Stimulated activated CD4-positive, alpha-beta T cell treated with anti-CD3 and anti-CD28 coated beads, Interleukin-15, amount 100 ng/mL, for 48 hours (primary cell): ENCODE measurements around the gene SPRR5.

Experiments used
- DNase-seq, 2 donors: peaks; one replicate each; pipeline ENCODE4 v3.0.0-alpha.2; 2020; ENCODE audit warnings: low read depth in 2 of 2

Gene SPRR5

GRCh38 chr1:152946248-152946647 is 758 bp upstream of the SPRR5 start:
- no peak for DNase-seq

GRCh38 chr1:152951711-152952110 is 4.7 kb downstream of the SPRR5 start:
- DNase-seq, result no peak

GRCh38 chr1:152953761-152954160 is 6.8 kb downstream of the SPRR5 start:
- DNase-seq, result no peak

GRCh38 chr1:152954436-152954835 is 7.4 kb downstream of the SPRR5 start:
- DNase-seq, result no peak

GRCh38 chr1:152957561-152957960 is 10.6 kb downstream of the SPRR5 start:
- DNase-seq, result no peak

GRCh38 chr1:152959273-152959672 is 12.3 kb downstream of the SPRR5 start:
- no peak for DNase-seq

- DNase-seq, result no peak
Observed at GRCh38 chr1:152959801-152960451, 12.9 kb downstream of the SPRR5 start.

- DNase-seq, result no peak
Observed at GRCh38 chr1:152960452-152961044, 13.5 kb downstream of the SPRR5 start.

GRCh38 chr1:152961226-152961891 is 14.4 kb downstream of the SPRR5 start:
- DNase-seq, result no peak

- no peak for DNase-seq
Observed at GRCh38 chr1:152962876-152963415, 15.9 kb downstream of the SPRR5 start.

- DNase-seq, result no peak
Observed at GRCh38 chr1:152964536-152964935, 17.5 kb downstream of the SPRR5 start.

GRCh38 chr1:152965853-152966252 is 18.8 kb downstream of the SPRR5 start:
- no peak for DNase-seq

- DNase-seq, result no peak
Observed at GRCh38 chr1:152967201-152967600, 20.2 kb downstream of the SPRR5 start.

- DNase-seq, result no peak
Observed at GRCh38 chr1:152968248-152968647, 21.2 kb downstream of the SPRR5 start.

- no peak for DNase-seq
Observed at GRCh38 chr1:152969036-152969435, 22.0 kb downstream of the SPRR5 start.

- no peak for DNase-seq
Observed at GRCh38 chr1:152970495-152970894, 23.5 kb downstream of the SPRR5 start, which contains the start of gene SPRR4. Gene SPRR4, plus strand, starts transcription at chr1:152970648. Its CDS starts 1,243 bp downstream, at chr1:152971891.

GRCh38 chr1:152972196-152972886 is 25.3 kb downstream of the SPRR5 start:
- no peak for DNase-seq

- no peak for DNase-seq
Observed at GRCh38 chr1:152976688-152977087, 29.7 kb downstream of the SPRR5 start.

GRCh38 chr1:152977614-152978013 is 30.6 kb downstream of the SPRR5 start:
- no peak for DNase-seq

GRCh38 chr1:152980676-152981075 is 33.7 kb downstream of the SPRR5 start:
- DNase-seq, result no peak

GRCh38 chr1:152981146-152981871 is 34.3 kb downstream of the SPRR5 start:
- no peak for DNase-seq

- DNase-seq, result no peak
Observed at GRCh38 chr1:152982076-152982475, 35.1 kb downstream of the SPRR5 start.
